RPMI8226 (cell line): ENCODE results near the gene SEL1L.
"Not testable (repeated sequence)": the region's sequence is repeated elsewhere in the genome, so short reads cannot be mapped to it uniquely, and the experiment has no call there.

Experiments used
- DNase-seq: peaks from one replicate; pipeline ENCODE4 v3.0.0-alpha.2; 2015

Gene SEL1L

DNA sequence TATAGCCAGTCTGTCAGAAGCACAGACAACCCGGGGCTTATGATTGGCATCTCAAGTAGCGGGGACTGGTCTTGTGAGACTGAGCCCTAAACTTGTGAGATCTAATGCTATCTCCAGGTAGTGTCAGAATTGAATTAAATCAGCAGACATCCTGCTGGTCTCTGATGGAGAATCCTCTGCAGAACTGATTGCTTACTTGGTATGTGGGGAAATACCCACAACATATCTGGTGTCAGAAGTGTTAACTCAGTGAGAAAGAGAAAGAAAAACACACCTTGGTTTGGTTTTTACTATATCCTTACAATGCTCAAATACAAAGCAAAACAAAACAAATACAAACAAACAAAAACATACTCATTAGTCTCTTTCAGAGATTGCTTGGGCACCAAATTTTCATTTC is 10.0 kb downstream of the SEL1L start:
- DNase-seq: no peak

DNA sequence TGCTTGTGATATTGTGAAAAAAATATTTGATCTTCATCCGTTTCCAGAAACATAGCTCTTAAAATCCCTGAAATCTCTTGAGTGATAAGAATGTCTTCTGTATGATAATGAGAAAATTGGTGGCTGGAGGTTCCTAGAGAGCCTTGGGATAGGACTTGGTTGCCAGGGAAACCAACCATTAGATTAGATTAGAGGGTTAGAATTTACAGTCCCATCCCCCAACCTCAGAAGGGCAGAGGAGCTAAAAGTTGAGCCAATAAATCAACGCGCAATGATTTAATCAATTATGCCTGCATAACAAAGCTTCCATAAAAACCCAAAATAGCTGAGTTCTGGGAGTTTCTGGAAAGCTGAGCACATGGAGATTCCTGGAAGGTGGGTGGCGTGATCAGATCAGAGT is 10.6 kb downstream of the SEL1L start:
- DNase-seq: no peak

DNA sequence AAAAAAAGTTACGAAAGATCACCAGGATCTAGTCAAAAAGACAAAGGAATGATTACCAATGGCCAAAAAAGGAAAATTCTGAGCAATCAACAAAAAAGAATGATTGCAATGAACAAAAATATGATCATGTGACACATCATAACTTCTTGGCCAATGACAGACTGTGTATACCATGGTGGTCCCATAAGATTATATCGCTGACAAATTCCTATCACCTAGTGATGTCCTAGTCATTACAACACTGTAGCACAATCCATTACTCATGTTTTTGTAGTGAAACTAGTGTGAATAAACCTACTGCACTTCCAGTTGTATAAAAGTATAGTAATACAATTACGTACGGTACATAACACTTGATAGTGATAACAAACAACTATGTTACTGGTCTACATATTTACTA is 12.3 kb downstream of the SEL1L start:
- no peak for DNase-seq

DNA sequence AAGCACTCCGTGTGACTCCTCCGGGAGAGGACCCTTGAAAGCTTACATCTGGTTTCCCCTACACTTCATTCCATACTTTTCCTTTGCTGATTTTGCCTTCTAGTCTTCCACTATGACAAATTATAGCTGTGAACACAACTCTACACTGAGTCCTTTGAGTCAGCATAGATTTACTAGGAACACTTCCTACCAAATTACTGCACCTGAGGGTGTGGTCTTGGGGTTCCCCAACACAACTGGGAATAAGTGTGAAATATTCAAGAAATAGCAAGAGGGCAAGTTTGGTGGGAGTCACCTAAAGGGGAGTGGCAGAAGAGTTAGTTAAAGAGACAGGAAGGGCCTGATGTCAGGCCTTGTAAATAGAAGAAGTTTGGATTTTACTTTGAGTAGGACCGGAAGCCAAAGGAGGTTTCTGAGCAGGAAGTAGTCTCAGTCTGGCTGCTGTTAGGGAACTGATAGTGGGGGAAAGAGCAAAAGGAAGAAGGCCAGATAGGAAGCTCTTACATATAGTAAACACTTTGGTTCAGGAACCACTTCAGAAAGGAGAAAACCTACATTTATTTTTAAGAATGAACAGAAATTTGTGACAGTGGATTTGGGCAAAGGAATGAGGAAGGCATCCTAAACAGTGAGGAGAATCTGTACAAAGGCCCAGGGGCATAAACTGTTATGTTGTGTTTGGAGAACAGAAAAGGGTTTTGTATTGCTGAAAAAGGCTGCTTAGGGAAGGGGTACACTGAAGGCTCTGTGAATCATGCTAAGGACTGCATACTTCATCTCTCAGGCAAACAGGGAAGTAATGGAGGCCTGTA is 14.2 kb downstream of the SEL1L start:
- no peak for DNase-seq

DNA sequence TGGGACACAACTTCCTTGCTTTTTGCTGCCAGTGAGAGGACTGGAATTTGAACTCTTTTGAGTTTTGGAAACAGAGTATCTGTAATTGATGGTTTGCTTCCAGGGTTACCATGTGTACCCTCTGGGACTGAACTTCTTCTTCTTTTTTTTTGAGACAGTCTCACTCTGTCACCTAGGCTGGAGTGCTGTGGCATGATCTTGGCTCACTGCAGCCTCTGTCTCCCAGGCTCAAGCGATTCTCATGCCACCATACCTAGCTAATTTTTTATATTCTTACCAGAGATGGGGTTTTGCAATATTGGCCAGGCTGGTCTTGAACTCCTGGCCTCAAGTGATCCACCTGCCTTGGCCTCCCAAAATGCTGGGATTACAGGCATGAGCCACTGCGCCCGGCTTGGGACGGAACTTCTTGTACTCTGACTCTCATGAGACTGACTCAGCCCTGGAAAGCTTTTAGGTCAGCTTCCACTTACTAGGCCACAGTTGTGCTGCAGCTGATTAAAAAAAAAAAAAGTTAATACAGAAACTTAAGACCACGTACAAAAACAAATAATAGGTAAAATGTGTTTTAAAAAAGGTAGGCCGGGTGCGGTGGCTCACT is 15.8 kb downstream of the SEL1L start:
- no peak for DNase-seq

DNA sequence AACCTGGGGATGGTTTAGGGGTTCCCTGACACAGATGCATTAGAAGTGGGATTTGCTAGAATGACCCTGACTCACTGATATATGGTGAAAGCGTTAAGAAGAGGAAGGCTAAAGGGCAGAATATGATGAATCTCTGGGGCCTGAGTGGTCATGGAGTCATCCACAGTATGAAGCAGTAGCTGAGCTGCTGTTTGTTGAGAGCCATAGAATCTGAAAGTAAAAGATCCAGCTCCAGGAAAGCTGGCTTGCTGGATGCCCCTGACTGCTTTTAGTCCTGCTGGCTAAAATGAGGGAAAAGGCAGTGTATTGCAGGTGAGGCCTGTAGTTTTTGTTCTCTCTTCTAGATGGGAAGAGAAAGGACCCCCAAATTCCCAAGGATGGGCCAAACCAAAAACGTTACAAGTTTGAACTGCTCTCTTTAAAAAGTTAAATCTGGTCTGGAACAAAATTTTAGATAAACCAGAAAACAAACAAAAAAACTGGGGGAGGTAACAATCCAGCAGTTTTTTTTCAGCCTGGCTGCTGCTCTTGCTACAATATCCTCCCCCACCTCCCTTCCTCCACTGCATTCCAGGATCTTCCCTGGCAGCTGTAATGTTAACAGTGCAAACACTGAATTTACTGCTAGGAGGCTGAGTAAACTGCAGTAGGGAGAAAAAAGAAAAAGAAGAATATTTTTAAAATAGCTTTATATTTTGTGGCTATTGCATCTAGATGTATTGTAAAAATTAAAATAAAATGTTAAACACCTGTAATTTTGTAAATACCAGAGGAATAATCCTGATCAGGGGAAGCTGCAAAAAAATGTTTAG is 16.5 kb downstream of the SEL1L start:
- DNase-seq: no peak

DNA sequence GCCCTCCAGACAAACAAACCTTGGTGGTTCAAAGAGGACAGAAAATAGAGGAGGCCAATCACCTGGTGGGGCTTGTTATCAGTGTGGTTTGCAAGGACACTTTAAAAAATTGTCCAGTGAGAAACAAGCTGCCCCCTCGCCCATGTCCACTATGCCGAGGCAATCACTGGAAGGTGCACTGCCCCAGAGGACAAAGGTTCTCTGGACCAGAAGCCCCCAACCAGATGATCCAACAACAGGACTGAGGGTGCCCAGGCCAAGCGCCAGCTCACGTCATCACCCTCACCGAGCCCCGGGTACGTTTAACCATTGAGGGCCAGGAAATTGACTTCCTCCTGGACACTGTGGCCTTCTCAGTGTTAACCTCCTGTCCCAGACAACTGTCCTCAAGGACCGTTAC is 17.7 kb downstream of the SEL1L start:
- DNase-seq: not testable (repeated sequence)

DNA sequence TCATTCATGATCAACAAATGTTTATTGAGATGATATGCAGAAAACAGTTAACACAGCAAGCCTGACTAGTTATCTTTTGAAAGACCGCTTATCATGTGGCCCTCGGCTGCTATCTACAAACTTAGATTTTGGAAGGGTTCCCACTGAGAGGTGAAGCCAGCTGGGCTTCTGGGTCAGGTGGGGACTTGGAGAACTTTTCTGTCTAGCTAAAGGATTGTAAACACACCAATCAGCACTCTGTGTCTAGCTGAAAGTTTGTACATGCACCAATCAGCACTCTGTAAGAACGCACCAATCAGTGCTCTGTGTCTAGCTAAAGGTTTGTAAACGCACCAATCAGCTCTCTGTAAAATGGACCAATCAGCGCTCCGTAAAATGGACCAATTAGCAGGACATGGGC is 20.8 kb downstream of the SEL1L start:
- not testable (repeated sequence) for DNase-seq

DNA sequence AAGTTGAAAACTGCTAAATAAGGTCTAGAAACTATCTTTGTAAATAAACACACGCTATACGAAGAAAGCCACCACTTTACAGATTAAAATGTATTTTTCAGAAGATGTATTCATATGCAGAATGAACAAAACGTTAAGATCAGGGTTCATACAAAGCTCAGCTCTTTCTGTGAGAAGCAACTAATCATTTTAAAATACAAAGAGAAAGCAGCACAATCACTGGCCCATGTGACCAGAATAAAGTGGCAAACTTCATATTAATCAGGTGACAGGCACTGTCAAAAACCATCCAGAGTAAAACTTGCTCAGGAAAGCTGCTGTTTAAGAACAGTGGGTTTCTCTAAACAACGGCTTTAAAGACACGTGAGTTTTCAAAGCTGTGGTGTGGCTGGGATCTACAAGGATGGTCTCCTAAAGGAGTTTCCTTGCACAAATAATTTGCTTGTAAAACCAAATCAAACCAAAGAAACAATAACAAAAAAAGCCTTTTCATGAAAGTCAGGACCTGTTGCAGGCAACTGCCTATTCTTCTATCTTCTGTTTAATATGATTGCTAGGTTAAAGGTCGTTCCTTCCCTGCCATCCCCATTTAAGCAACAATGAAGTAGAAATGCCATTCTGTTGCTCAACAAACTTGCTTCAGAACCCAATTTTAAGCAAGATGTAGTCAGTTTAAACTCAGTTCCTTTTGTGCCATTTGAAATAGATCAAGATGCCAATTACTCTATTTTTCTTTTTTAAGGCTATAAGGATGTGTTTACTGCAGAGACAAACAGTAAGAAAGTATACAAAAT is 22.3 kb downstream of the SEL1L start:
- no peak for DNase-seq

DNA sequence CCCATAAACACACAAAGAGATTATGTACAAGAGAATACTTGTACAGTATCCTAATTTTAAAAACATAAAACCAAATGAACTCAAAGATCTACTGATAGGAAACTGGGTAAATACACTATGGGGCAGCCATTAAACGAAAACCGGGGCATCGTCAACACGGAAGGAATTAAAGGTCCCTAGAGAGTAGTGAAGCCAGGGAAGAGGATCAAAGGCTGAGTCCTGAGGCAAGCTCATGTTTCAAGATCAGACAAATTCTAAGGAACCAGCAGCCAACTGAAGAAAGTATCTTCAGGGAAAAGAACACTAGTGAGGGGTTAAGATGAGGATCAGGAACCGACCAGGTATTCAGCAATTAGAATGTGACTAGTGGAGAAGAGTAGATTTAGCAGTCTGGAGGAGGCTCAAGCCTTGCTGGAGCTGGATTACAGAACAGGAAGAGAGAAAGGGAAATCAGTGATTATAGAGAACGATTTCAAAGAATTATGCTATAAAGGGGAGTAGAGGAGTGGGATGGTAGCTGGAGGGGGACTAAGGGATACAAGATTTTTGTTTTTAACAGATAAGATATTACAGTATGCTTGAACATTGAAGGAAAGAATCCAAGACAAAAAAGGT is 23.7 kb downstream of the SEL1L start:
- DNase-seq: no peak

DNA sequence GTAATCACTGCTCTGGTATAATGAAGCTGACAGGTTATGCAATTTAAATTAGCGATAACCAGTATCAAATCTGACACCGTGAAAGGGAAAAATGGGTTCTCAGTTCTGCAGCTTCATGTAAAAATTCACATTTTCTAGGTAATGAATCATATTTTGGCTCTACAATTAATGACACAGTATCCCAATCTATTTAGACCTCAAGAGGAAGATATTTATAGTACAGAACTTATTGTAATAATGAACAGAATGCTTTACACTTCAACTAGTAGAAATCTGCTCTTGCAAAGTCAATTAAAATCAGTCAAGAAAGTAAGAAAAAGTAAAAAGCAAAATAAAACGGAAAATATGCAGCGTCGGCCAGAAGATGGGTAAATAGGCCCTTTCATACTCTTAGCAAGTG is 24.3 kb downstream of the SEL1L start:
- no peak for DNase-seq

DNA sequence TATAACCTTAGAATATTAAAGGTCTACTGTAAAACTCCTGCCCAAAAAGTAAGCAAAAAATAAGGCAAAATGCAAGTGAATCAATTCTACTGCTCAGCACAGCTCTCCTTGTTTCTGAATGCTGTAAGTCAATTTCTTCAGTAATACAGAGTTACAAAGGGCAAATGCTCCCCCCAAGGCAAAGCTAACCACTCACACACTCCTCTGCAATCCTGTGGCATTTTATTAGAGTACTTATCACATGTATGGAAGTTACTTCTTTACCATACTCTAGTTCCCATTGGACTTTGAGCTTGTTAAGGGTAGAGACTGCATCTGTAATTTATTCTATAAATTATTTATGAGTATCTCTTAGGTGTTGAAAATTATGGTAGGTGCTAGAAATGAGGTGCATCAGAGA is 27.2 kb downstream of the SEL1L start:
- no peak for DNase-seq

DNA sequence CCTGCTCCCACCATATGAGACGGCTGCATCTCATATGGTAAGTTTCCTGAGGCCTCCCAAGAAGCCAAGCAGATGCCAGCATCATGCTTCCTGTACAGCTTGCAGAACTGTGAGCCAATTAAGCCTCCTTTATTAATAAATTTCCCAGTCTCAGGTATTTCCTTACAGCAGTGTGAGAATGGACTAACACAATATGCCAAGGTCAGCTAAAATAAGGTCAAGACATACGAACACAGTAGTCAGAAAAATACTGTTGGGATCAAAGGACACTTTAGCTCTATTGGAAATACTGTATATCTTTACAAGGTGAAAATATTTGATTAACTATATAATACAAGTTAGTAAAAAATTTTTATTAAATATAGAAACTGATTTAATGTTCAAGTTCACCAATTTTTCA is 28.8 kb downstream of the SEL1L start:
- DNase-seq: no peak

DNA sequence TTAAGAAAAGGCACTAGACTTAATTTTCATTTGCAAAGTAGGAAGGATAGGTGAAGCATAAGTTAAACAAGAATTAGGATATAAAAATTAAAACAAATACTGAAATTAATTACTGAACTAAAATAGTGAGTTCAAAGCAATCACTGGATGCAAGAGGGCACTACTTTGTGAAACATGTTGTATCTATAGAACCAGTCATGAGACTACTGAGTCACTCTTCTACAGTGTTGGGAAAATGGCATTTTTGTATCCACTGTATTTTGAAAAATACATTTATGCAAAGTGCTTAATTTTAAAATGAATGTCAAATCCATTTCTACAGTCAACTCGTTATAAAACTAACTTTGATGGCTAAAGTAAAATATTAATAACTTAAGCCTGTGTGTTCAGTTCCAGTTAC is 47.9 kb downstream of the SEL1L start:
- DNase-seq: no peak

DNA sequence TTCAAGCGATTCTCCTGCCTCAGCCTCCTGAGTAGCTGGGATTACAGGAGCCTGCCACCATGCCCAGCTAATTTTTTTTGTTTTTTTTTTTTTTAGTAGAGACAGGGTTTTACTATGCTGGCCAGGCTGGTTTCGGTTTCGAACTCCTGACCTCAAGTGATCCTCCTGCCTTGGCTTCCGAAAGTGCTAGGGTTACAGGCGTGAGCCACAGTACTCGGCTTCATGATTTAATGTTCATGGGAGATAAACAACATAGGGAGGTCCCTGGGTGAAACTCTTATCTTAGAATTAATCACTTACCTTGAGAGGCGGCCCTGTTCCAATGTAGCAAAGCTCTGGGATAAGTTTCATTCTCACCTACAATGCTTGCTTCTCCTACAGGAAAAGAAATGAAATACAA is 48.3 kb downstream of the SEL1L start:
- DNase-seq: peak; percentile 88

DNA sequence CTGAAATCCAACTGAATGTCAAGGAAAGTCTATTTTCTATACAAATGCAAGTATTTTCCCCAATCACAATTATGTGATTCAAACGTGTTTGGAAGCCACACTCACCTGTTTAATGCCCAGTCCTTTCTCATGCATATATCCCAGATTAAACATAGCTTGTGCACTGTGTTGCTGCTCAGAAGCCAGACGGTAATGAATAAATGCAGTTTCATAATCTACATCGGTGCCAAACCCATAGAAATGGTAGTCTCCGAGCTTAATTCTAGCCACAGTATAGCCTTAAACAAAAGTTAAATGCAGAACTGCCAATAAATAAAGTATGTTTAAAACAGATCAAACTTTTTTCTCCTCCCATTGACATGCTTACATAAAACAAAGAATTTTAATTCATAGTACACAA is 49.5 kb downstream of the SEL1L start:
- no peak for DNase-seq

DNA sequence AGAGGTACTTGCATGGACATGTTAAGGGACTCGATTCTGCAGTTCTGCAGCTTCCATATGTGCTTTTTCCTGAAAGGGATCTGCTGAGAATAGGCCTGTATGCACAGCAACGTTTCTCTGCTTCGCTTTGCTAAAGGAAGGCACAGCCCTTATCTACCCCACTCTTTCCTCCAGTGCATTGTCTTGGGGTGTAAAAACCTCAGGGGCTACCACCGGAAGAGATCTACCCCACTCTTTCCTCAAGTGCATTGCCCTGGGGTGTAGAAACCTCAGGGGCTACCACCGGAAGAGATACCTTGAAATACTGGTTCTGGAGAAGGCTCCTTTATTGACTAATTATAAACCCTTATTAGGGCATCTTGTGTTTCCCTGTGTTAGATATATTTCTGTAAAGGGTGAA is 52.9 kb downstream of the SEL1L start:
- DNase-seq: no peak

DNA sequence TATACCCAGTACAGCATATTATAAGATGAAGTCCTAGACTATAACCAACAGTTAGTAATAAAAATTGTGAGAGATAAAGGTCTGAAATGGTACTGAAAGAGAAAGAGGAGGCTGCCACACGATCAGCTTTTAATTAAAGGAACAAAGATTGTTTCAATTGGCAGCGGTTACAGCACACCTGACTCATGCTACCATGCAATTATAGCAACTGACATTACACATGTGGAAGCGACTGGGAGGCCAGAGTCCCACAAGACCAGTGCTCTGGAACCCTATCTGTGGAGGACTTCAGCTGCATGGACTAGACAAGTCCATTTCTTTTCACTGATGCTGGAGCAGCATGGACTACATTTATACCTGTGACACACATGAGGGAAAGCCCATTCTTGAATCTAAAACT is 55.2 kb downstream of the SEL1L start:
- peak; percentile 72 for DNase-seq

DNA sequence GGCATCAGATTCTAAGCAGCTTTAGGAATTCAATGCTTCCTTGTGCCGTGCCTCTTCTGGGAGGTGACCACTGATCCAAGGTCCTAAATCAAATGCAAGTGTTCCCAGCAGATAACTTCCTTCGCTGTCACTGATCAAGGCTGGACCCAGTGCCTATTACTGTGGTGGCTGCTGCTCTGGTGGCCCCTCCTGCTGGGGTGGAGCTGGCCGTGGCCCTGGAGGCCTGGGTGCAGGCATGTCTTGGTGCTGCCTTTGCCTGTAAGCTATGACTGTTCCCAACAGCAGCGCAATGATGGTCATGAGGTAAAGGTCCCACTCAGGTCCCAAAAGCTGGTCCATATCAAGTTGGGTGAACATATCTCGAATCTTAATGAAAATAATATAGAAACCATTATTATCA is 56.8 kb downstream of the SEL1L start:
- DNase-seq: no peak

DNA sequence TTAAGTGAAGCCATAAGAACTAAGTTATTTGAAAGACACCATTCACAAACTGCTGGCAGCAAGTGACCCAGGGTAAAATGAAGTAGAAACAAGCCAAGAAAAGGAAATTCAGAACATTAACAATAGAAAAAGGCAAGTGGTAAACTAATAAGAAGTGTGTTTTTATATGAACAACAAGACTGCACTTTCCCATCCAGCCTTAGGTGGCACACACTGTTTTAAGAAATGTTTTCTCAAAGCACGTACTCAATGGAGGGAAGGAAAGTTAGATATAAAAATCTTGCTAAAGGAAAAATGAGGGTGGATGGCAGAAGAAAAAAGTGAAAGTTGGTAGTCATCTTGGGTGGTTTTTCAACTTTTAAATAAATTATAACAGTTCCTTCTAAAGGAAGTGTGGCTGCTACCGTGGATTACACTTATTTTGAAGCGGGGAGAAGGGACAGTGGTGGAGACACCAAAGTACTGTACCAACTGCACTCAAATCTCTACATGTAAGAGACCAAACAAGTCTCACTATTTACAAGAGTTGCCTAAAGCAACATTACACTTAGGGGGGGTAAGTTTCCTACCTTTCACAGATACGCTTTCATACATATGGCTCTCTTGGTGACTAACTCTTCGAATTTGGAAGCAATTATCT is 58.8 kb downstream of the SEL1L start:
- DNase-seq: no peak

DNA sequence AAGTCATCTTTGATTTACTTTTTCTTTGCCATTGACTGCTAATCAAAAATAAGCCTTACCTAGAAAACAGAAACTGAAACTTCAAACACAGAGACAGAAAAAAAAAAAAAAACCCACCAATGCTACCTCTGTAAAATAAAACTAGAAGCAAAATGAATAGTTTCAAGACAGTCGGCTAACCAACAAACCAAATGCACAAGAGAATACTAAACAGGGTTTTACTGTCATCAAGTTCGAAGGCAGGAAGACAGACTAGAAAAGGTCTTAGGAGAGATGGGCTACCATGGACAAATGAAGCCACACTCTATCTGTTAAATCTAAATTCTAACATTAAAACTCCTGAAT is 59.5 kb downstream of the SEL1L start:
- peak; percentile 51 for DNase-seq

DNA sequence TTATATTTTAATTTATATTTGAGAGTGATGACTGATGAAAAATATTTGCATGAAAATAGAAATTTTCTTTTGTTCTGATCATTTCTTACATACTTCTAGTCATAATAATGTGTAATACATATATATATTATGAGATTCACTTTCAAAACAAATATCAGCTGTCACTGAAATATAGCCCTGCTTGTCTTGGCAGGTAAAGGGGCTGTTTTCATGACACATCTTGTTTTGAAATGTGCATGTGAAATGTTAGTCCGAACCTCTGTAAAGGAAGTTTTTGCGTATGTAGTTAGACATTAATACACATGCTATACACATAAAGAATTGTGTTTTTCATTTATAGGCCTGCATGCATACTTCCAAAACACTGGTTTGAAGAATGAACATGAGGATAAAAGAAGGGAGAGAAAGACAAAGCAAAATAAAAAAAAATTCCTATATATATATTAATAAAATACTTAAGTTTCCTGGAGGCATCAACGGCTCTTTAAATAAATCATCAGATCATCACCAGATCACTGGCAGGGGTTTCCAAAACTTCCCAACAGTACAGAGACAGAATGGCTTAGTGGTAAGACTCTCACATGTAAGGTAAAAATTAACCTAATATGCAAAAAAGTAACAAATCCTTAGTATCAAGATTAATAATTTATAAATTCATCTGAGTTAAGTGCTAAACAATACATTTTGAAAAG is 60.1 kb downstream of the SEL1L start:
- no peak for DNase-seq
